Loucy (cell line): Measurements from ENCODE around the gene THRAP3.

ENCODE experiments used
- CTCF ChIP-seq: fragments of 200-600 bp; sonication (generic); conservative IDR thresholded peaks from 2 replicates; pipeline ENCODE4 v1.5.1; 2014; ENCODE audit warnings: mild to moderate bottlenecking, antibody characterized with exemption, low read length
- EZH2phosphoT487 ChIP-seq: fragments of 200-600 bp; IDR thresholded peaks from 2 replicates; pipeline ENCODE4 v1.6.1; 2018; ENCODE audit warnings: antibody characterized with exemption, mild to moderate bottlenecking, moderate library complexity, borderline replicate concordance

- TF ChIP-seq CTCF (no peak), EZH2phosphoT487 (no peak)
These were observed 82.7 kb downstream of the THRAP3 start for GRCh38 chr1:36306902-36307456.
